Neural cell (in vitro differentiated cells): ENCODE results near the gene PACS2. TPM values are rescaled to one million over a fixed set of nuclear protein-coding genes. Genes with fewer than 3 reads are reported as not detected.

ENCODE experiments used
- H2AFZ ChIP-seq: fragments of 200-600, 300-800 bp; sonication (generic), shearing (Covaris generic); 2 replicates; pipeline ENCODE4 v1.6.0; 2014; ENCODE audit warnings: low read depth, mild to moderate bottlenecking, antibody characterized with exemption, low read length, moderate library complexity
- H3F3A ChIP-seq: fragments of 200-600 bp; shearing (Covaris generic); 2 replicates; pipeline ENCODE4 v1.6.1; 2016; ENCODE audit warnings: mild to moderate bottlenecking, moderate library complexity, mixed read lengths, antibody characterized with exemption, low read length; ENCODE audit not compliant: insufficient read depth, poor library complexity, severe bottlenecking
- H3K27ac ChIP-seq: fragments of 200-600, 300-800 bp; sonication (generic), shearing (Covaris generic); 2 replicates; pipeline ENCODE4 v1.5.1; 2014; ENCODE audit warnings: mild to moderate bottlenecking, low read length, moderate library complexity
- H3K27me3 ChIP-seq: fragments of 300-800, 200-600 bp; sonication (generic), shearing (Covaris generic); 2 replicates; pipeline ENCODE4 v1.6.0; 2014; ENCODE audit warnings: mild to moderate bottlenecking, low read depth, low read length, moderate library complexity; ENCODE audit not compliant: insufficient read depth
- H3K36me3 ChIP-seq: fragments of 300-800, 200-600 bp; sonication (generic), shearing (Covaris generic); 2 replicates; pipeline ENCODE4 v1.5.1; 2014; ENCODE audit warnings: mild to moderate bottlenecking, antibody characterized with exemption, low read length, moderate library complexity; ENCODE audit not compliant: insufficient read depth
- H3K4me2 ChIP-seq: fragments of 300-800, 200-600 bp; sonication (generic), shearing (Covaris generic); 2 replicates; pipeline ENCODE4 v1.6.0; 2014; ENCODE audit warnings: mild to moderate bottlenecking, low read length
- H3K4me3 ChIP-seq: fragments of 300-800, 200-600 bp; sonication (generic), shearing (Covaris generic); 2 replicates; pipeline ENCODE4 v1.5.1; 2014; ENCODE audit warnings: mild to moderate bottlenecking, low read length, moderate library complexity
- H3K79me2 ChIP-seq: fragments of 200-600 bp; shearing (Covaris generic); replicated peaks from 2 replicates; pipeline ENCODE4 v1.6.0; 2014; ENCODE audit warnings: mild to moderate bottlenecking, low read length, moderate library complexity; ENCODE audit not compliant: insufficient read depth
- H3K9ac ChIP-seq: fragments of 300-800, 200-600 bp; sonication (generic), shearing (Covaris generic); 2 replicates; pipeline ENCODE4 v1.6.1; 2016; ENCODE audit warnings: mild to moderate bottlenecking, low read length, mixed read lengths
- H3K9me2 ChIP-seq: fragments of 200-600 bp; shearing (Covaris generic); 2 replicates; pipeline ENCODE4 v1.6.1; 2016; ENCODE audit warnings: mild to moderate bottlenecking, low read length, mixed read lengths; ENCODE audit not compliant: insufficient read depth
- H3K9me3 ChIP-seq: fragments of 200-600, 300-800 bp; sonication (generic), shearing (Covaris generic); 2 replicates; pipeline ENCODE4 v1.6.1; 2016; ENCODE audit warnings: mild to moderate bottlenecking, mixed run types, low read length, moderate library complexity, mixed read lengths
- H4K20me1 ChIP-seq: fragments of 200-600 bp; shearing (Covaris generic); 2 replicates; pipeline ENCODE4 v1.6.1; 2016; ENCODE audit warnings: mild to moderate bottlenecking, mixed run types; ENCODE audit not compliant: insufficient read depth
- CTCF ChIP-seq: fragments of 450-650 bp; IDR thresholded peaks from 2 replicates; pipeline ENCODE4 v1.5.1; 2014; ENCODE audit warnings: antibody characterized with exemption, mild to moderate bottlenecking, moderate library complexity; ENCODE audit not compliant: poor library complexity, severe bottlenecking
- EP300 ChIP-seq: fragments of 450-650 bp; conservative IDR thresholded peaks from 2 replicates; pipeline ENCODE4 v1.6.1; 2014; ENCODE audit warnings: antibody characterized with exemption, mild to moderate bottlenecking, moderate library complexity; ENCODE audit not compliant: poor library complexity, severe bottlenecking
- EZH2 ChIP-seq: fragments of 200-600, 300-800 bp; shearing (Covaris generic), sonication (generic); IDR thresholded peaks from 2 replicates; pipeline ENCODE4 v1.6.1; 2014; ENCODE audit warnings: antibody characterized with exemption, low read length, borderline replicate concordance, mild to moderate bottlenecking; ENCODE audit not compliant: insufficient read depth, poor library complexity, severe bottlenecking
- MXI1 ChIP-seq: fragments of 450-650 bp; conservative IDR thresholded peaks from 2 replicates; pipeline ENCODE4 v1.6.1; 2014; ENCODE audit warnings: antibody characterized with exemption, mild to moderate bottlenecking; ENCODE audit not compliant: poor library complexity, severe bottlenecking
- POLR2AphosphoS5 ChIP-seq: IDR thresholded peaks from 2 replicates; pipeline ENCODE4 v1.6.1; 2012
- RAD21 ChIP-seq: fragments of 450-650 bp; conservative IDR thresholded peaks from 2 replicates; pipeline ENCODE4 v1.6.1; 2014; ENCODE audit warnings: antibody characterized with exemption, mild to moderate bottlenecking, moderate library complexity
- REST ChIP-seq: IDR thresholded peaks from 2 replicates; pipeline ENCODE4 v1.6.1; 2012; ENCODE audit warnings: borderline replicate concordance
- SMC3 ChIP-seq: fragments of 450-650 bp; conservative IDR thresholded peaks from 2 replicates; pipeline ENCODE4 v1.6.1; 2014; ENCODE audit warnings: antibody characterized with exemption, mild to moderate bottlenecking, moderate library complexity; ENCODE audit not compliant: poor library complexity
- TAF1 ChIP-seq: IDR thresholded peaks from 2 replicates; pipeline ENCODE4 v1.6.1; 2012; ENCODE audit warnings: low read depth
- polyA plus RNA-seq: library from polyadenylated mRNA; depleted of rRNA; stranded (reverse); fragments of >200 nt; gene quantifications from 2 replicates; pipeline ENCODE4 v1.2.3, GENCODE V29; 2014

Gene PACS2
- polyA plus RNA-seq, 1 donor from 2014 or later, result 77.7 TPM

- no peaks in the 10 kb centered on the region for H3F3A ChIP-seq
- H3K9me3 ChIP-seq, result no peaks in the 10 kb centered on the region
- TF ChIP-seq EZH2 (no peak), POLR2AphosphoS5 (no peak), TAF1 (no peak), EP300 (no peak), CTCF (no peak), MXI1 (no peak), RAD21 (no peak), SMC3 (no peak), REST (no peak)
- peaks cover 4% of the 10 kb centered on the region for H4K20me1 ChIP-seq
- H3K9me2 ChIP-seq, result no peaks in the 10 kb centered on the region
- H3K9ac ChIP-seq, result peak overlapping the region; percentile 73
- peak overlapping the region; percentile 97 for H3K4me3 ChIP-seq
- peaks cover 36% of the 10 kb centered on the region for H3K79me2 ChIP-seq
- H3K36me3 ChIP-seq, result no peaks in the 10 kb centered on the region
- H3K4me2 ChIP-seq, result peak overlapping the region; percentile 91
- no peak overlapping the region for H3K27ac ChIP-seq
- H2AFZ ChIP-seq, result no peak overlapping the region
- no peaks in the 10 kb centered on the region for H3K27me3 ChIP-seq
Observed at GRCh38 chr14:105315941-105316576, 1.5 kb downstream of the PACS2 start.

- Histone ChIP-seq H2AFZ (no peak overlapping the region), H4K20me1 (peaks cover 4% of the 10 kb centered on the region), H3K9me3 (no peaks in the 10 kb centered on the region), H3K27ac (no peak overlapping the region), H3K36me3 (no peaks in the 10 kb centered on the region), H3K9ac (peak overlapping the region; percentile 73), H3K9me2 (no peaks in the 10 kb centered on the region), H3K79me2 (peaks cover 39% of the 10 kb centered on the region), H3K4me2 (peak overlapping the region; percentile 91), H3K4me3 (peak overlapping the region; percentile 97), H3K27me3 (no peaks in the 10 kb centered on the region), H3F3A (no peaks in the 10 kb centered on the region)
- no peak for TF ChIP-seq POLR2AphosphoS5
- no peak for TF ChIP-seq SMC3
Observed at GRCh38 chr14:105316577-105316941, 2.0 kb downstream of the PACS2 start.
